Spleen (tissue), 11 donors: ENCODE measurements around the gene ATP1A4. TPM values are rescaled to one million over a fixed set of nuclear protein-coding genes. Genes with fewer than 3 reads are reported as not detected.

ENCODE experiments used
- DNase-seq: peaks from one replicate; pipeline ENCODE4 v3.0.0-alpha.2; 2020
- H3K27ac ChIP-seq, 8 donors: fragments of 200-600 bp; sonication (generic) in 7 of 8; 1 replicate in 4 of 8; 2 replicates in 4 of 8; pipeline versions ENCODE4 v1.5.0 to v1.8.0; 2016 to 2021; ENCODE audit warnings: inconsistent platforms in 4 of 8, mild to moderate bottlenecking in 4 of 8, moderate library complexity in 1 of 8
- H3K27me3 ChIP-seq, 7 donors: fragments of 200-600 bp; sonication (generic) in 6 of 7; replicated peaks in 1 of 7; 1 replicate in 4 of 7; 2 replicates in 3 of 7; pipeline versions ENCODE4 v1.5.0 to v1.8.0; 2016 to 2021; ENCODE audit warnings: inconsistent platforms in 3 of 7, mild to moderate bottlenecking in 1 of 7
- H3K36me3 ChIP-seq, 6 donors: fragments of 200-600 bp; sonication (generic) in 5 of 6; 1 replicate in 4 of 6; 2 replicates in 2 of 6; pipeline versions ENCODE4 v1.5.0 to v1.8.0; 2016 to 2021; ENCODE audit warnings: inconsistent platforms in 2 of 6
- H3K4me1 ChIP-seq, 6 donors: fragments of 200-600 bp; sonication (generic) in 5 of 6; 1 replicate in 3 of 6; 2 replicates in 3 of 6; pipeline versions ENCODE4 v1.5.0 to v1.8.0; 2016 to 2021; ENCODE audit warnings: inconsistent platforms in 3 of 6
- H3K4me3 ChIP-seq, 8 donors: fragments of 200-600 bp; sonication (generic) in 7 of 8; 1 replicate in 4 of 8; 2 replicates in 4 of 8; pipeline versions ENCODE4 v1.5.0 to v1.8.0; 2016 to 2021; ENCODE audit warnings: inconsistent platforms in 4 of 8, mild to moderate bottlenecking in 4 of 8, moderate library complexity in 2 of 8
- H3K9me3 ChIP-seq, 8 donors: fragments of 200-600 bp; sonication (generic) in 7 of 8; 1 replicate in 4 of 8; 2 replicates in 4 of 8; pipeline versions ENCODE4 v1.5.0 to v1.8.0; 2016 to 2021; ENCODE audit warnings: inconsistent platforms in 4 of 8
- CTCF ChIP-seq, 11 experiments: fragments of 200-600 bp in 7 of 11; fragments of 450-650 bp in 4 of 11; sonication (generic) in 4 of 11; IDR thresholded peaks in 8 of 11; conservative IDR thresholded peaks in 3 of 11; 1 replicate in 7 of 11; 2 replicates in 4 of 11; pipeline versions ENCODE4 v1.4.0 to v1.8.0; 2016 to 2021; ENCODE audit warnings: antibody characterized with exemption in 11 of 11, inconsistent platforms in 4 of 11, mild to moderate bottlenecking in 1 of 11
- POLR2A ChIP-seq, 3 donors: fragments of 450-650 bp; IDR thresholded peaks; one replicate each; pipeline ENCODE4 v1.5.1; 2017; ENCODE audit warnings: antibody characterized with exemption in 3 of 3, mild to moderate bottlenecking in 1 of 3
- POLR2AphosphoS5 ChIP-seq, 3 donors: sonication (generic); formaldehyde crosslinking; IDR thresholded peaks; one replicate each; pipeline ENCODE4 v1.5.1; 2017; ENCODE audit warnings: antibody characterized with exemption in 3 of 3
- WGBS, 5 donors: extraction: QIAGEN DNeasy Blood & Tissue Kit in 3 of 5; methylation state at CpG; one replicate each; pipeline versions ENCODE4 v1.1.5 to v1.1.7; 2013 to 2018; 5-methylcytosine and 5-hydroxymethylcytosine counted together
- intact Hi-C: fragments of 100-400 bp; cut with DNase I; formaldehyde crosslinking; loops from one replicate; pipeline ENCODE4 v1.15.0; 2023; ENCODE audit warnings: low total_unique reads
- polyA plus RNA-seq, 3 donors: library from polyadenylated mRNA; stranded (reverse); fragments of 200-250 nt; gene quantifications; one replicate each; pipeline ENCODE4 v1.2.1, GENCODE V29; 2013
- total RNA-seq, 7 donors: library from RNA; depleted of rRNA in 3 of 7; stranded (reverse); fragments of >200 nt in 3 of 7; fragmentation: NEBNext Ultra II Directional in 4 of 7; extraction: Animal tissue kit (Norgen Biotek cat#: 25700) in 4 of 7; gene quantifications; one replicate each; pipeline versions ENCODE4 v1.1.0 to v1.2.1, GENCODE V29; 2016 to 2021
- donor health status: healthy with polysubstance abuse.
- donor health status: DM: no; HTN: no; CAD: no; lungs with moderate emphysema.
- donor health status: DM: no; HTN: no; CAD: no.
- donor health status: Bipolar disorder and iron deficiency.
- donor health status: healthy.
- donor health status: DM: no; HTN: no; CAD: no.
- donor health status: DM: yes; HTN: yes; CAD: no.

Gene ATP1A4
- total and polyA plus RNA-seq, 10 donors = 0.70 to 2.9 (median 0.95) TPM; not detected in 2

GRCh38 chr1:160224606-160225005 lies 73.2 kb downstream of the ATP1A4 start:
- peaks cover 0 to 16% (median 5%) of the 10 kb centered on the region in 6 donors for H3K4me1 ChIP-seq
- no peaks in the 10 kb centered on the region for H3K9me3 ChIP-seq
- intact Hi-C loops = no loop called here
- H3K27me3 ChIP-seq = no peaks in the 10 kb centered on the region
- H3K36me3 ChIP-seq = peaks cover 6 to 100% (median 93%) of the 10 kb centered on the region in 6 donors
- H3K27ac ChIP-seq = no peak overlapping the region
- WGBS, 5 donors = 85 to 98% (median 90%) methylated on average over 2 of the region's 2 CpGs
- TF ChIP-seq POLR2AphosphoS5 (IDR thresholded peaks at IDR 0.05) (peak in 1 of 3 donors; percentile 20), POLR2A (IDR thresholded peaks at IDR 0.05) (no peak)
- H3K4me3 ChIP-seq = no peak overlapping the region
- no peak for DNase-seq

- peaks cover 0 to 11% (median 2%) of the 10 kb centered on the region in 6 donors for H3K4me1 ChIP-seq
- WGBS, 5 donors = 74 to 94% (median 89%) methylated on average over 2 of the region's 2 CpGs
Measured at GRCh38 chr1:160225345-160225744, 73.9 kb downstream of the ATP1A4 start.

GRCh38 chr1:160226623-160227022 lies 75.2 kb downstream of the ATP1A4 start:
- H3K9me3 ChIP-seq = no peaks in the 10 kb centered on the region
- WGBS, 5 donors = 90 to 97% (median 94%) methylated on average over 2 of the region's 2 CpGs
- no peaks in the 10 kb centered on the region for H3K27me3 ChIP-seq
- TF ChIP-seq CTCF (IDR thresholded peaks at IDR 0.05 in 8 of 11, conservative IDR thresholded peaks at IDR 0.05 in 3 of 11) = no peak
- TF ChIP-seq POLR2AphosphoS5 (IDR thresholded peaks at IDR 0.05) = no peak
- TF ChIP-seq POLR2A (IDR thresholded peaks at IDR 0.05) = no peak
- H3K27ac ChIP-seq = no peak overlapping the region
- H3K36me3 ChIP-seq = peaks cover 6 to 100% (median 97%) of the 10 kb centered on the region in 6 donors
- DNase-seq = no peak
- H3K4me3 ChIP-seq = no peak overlapping the region
- intact Hi-C loops = no loop called here
- H3K4me1 ChIP-seq = no peaks in the 10 kb centered on the region

More at GRCh38 chr1:160225345-160225744, 73.9 kb downstream of the ATP1A4 start:
- no peak overlapping the region for H3K27ac ChIP-seq
- intact Hi-C loops = no loop called here
- H3K9me3 ChIP-seq = no peaks in the 10 kb centered on the region
- no peak for DNase-seq
- H3K36me3 ChIP-seq = peaks cover 6 to 100% (median 95%) of the 10 kb centered on the region in 6 donors
- H3K27me3 ChIP-seq = no peaks in the 10 kb centered on the region
- no peak overlapping the region for H3K4me3 ChIP-seq
- no peak for TF ChIP-seq CTCF (IDR thresholded peaks at IDR 0.05 in 8 of 11, conservative IDR thresholded peaks at IDR 0.05 in 3 of 11)
- no peak for TF ChIP-seq POLR2AphosphoS5 (IDR thresholded peaks at IDR 0.05)
- no peak for TF ChIP-seq POLR2A (IDR thresholded peaks at IDR 0.05)

GRCh38 chr1:160227034-160227433 lies 75.6 kb downstream of the ATP1A4 start:
- peaks cover 6 to 100% (median 98%) of the 10 kb centered on the region in 6 donors for H3K36me3 ChIP-seq
- H3K4me3 ChIP-seq = no peak overlapping the region
- intact Hi-C loops = no loop called here
- 93 to 97% (median 96%) methylated on average over 4 of the region's 4 CpGs for WGBS, 5 donors
- no peak for DNase-seq
- TF ChIP-seq CTCF (IDR thresholded peaks at IDR 0.05 in 8 of 11, conservative IDR thresholded peaks at IDR 0.05 in 3 of 11) = no peak
- TF ChIP-seq POLR2AphosphoS5 (IDR thresholded peaks at IDR 0.05) = no peak
- no peak for TF ChIP-seq POLR2A (IDR thresholded peaks at IDR 0.05)
- H3K27ac ChIP-seq = no peak overlapping the region
- no peaks in the 10 kb centered on the region for H3K4me1 ChIP-seq
- H3K27me3 ChIP-seq = no peaks in the 10 kb centered on the region
- H3K9me3 ChIP-seq = no peaks in the 10 kb centered on the region

- 95 to 100% (median 98%) methylated on average over 1 of the region's 1 CpG for WGBS, 5 donors
- intact Hi-C loops = no loop called here
- TF ChIP-seq POLR2AphosphoS5 (IDR thresholded peaks at IDR 0.05) = no peak
- TF ChIP-seq CTCF (IDR thresholded peaks at IDR 0.05 in 8 of 11, conservative IDR thresholded peaks at IDR 0.05 in 3 of 11) = no peak
- no peak for TF ChIP-seq POLR2A (IDR thresholded peaks at IDR 0.05)
Measured at GRCh38 chr1:160227561-160227960, 76.2 kb downstream of the ATP1A4 start.

More at GRCh38 chr1:160227561-160227960, 76.2 kb downstream of the ATP1A4 start:
- Histone ChIP-seq H3K36me3 (peaks cover 6 to 100% (median 98%) of the 10 kb centered on the region in 6 donors), H3K27ac (no peak overlapping the region), H3K4me1 (no peaks in the 10 kb centered on the region), H3K4me3 (no peak overlapping the region), H3K27me3 (no peaks in the 10 kb centered on the region), H3K9me3 (no peaks in the 10 kb centered on the region)
- no peak for DNase-seq
